ENCODE measurements around the gene ATCAY.

DNA sequence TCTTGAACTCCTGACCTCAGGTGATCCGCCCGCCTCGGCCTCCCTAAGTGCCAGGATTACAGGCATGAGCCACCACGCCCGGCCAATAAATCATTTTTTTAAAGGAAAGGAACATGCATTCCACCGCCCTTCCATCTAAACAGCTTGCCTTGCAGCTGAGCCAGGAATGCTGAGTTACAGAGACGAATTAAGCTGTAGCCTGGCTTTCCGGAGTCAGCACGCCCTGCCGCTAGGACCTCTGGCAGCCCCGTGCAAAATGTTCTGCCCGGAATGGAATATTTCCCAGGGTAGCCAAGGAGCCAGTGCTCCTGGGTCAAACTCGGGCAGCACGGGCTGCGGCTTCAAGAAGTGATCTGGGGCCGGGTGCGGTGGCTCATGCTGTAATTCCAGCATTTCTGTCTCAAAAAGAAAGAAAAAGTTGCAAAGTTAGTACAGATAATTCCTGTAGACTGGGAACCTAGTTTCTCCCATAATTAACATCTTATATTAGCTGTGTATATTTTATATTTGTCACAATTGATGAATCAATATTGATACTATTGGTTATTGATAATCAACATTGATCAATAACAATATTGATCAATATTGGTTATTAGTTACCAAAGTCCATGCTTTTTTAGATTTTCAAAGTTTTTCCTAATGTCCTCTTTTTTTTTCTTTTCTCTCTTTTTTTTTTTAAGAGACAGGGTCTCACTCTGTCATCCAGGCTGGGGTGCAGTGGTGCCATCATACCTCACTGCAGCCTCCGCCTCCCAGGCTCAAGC, 19.2 kb downstream of the ATCAY start:
- TF ChIP-seq, protein P1, sequence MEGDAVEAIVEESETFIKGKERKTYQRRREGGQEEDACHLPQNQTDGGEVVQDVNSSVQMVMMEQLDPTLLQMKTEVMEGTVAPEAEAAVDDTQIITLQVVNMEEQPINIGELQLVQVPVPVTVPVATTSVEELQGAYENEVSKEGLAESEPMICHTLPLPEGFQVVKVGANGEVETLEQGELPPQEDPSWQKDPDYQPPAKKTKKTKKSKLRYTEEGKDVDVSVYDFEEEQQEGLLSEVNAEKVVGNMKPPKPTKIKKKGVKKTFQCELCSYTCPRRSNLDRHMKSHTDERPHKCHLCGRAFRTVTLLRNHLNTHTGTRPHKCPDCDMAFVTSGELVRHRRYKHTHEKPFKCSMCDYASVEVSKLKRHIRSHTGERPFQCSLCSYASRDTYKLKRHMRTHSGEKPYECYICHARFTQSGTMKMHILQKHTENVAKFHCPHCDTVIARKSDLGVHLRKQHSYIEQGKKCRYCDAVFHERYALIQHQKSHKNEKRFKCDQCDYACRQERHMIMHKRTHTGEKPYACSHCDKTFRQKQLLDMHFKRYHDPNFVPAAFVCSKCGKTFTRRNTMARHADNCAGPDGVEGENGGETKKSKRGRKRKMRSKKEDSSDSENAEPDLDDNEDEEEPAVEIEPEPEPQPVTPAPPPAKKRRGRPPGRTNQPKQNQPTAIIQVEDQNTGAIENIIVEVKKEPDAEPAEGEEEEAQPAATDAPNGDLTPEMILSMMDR (IDR thresholded peaks at IDR 0.05; ENCODE audit: poor library complexity, severe bottlenecking), result no peak
- TF ChIP-seq TAF1 (IDR thresholded peaks at IDR 0.05; ENCODE audit: low read depth) (no peak), POLR2AphosphoS5 (IDR thresholded peaks at IDR 0.05) (no peak), EP300 (conservative IDR thresholded peaks at IDR 0.05; ENCODE audit: poor library complexity, severe bottlenecking) (no peak), EZH2 (IDR thresholded peaks at IDR 0.05; ENCODE audit: borderline replicate concordance, insufficient read depth, low read length, poor library complexity, severe bottlenecking) (no peak)
